MCF 10A (cell line): Measurements from ENCODE around the gene FANCI. TPM values are rescaled to one million over a fixed set of nuclear protein-coding genes. Genes with fewer than 3 reads are reported as not detected.

ENCODE experiments used
- BruUV-seq: library from RNA; stranded (reverse); fragments of 400-500 nt; replicated peaks from 2 replicates; lab custom pipeline; 2021; lab: Mats Ljungman, UMichigan
- CTCF ChIA-PET: fragments of 300-600 bp; sonication (Branson Sonifier 250); formaldehyde crosslinking; extraction: SDS; loops from one replicate; lab custom pipeline; 2021; ENCODE audit warnings: antibody characterized with exemption, inconsistent platforms; lab: Yijun Ruan, JAX
- POLR2A ChIA-PET: fragments of 300-600, 350-650 bp; sonication (Branson Sonifier 250); formaldehyde crosslinking; extraction: SDS; loops from one replicate; lab custom pipeline; 2020; ENCODE audit warnings: antibody characterized with exemption, inconsistent platforms; lab: Yijun Ruan, JAX
- DNase-seq: peaks from one replicate; pipeline ENCODE4 v3.0.0-alpha.2; 2018; ENCODE audit not compliant: unreplicated experiment
- H3K27ac Mint-ChIP-seq: one replicate; pipeline ENCODE4 v1.8.0; 2022; ENCODE audit warnings: mild to moderate bottlenecking, low read depth, mixed read lengths; ENCODE audit not compliant: unreplicated experiment
- H3K27me3 Mint-ChIP-seq: one replicate; pipeline ENCODE4 v1.8.0; 2022; ENCODE audit warnings: mixed read lengths; ENCODE audit not compliant: insufficient read depth, unreplicated experiment
- H3K36me3 Mint-ChIP-seq: one replicate; pipeline ENCODE4 v1.8.0; 2022; ENCODE audit warnings: mild to moderate bottlenecking, moderate library complexity, mixed read lengths; ENCODE audit not compliant: insufficient read depth, unreplicated experiment
- H3K4me1 Mint-ChIP-seq: one replicate; pipeline ENCODE4 v1.8.0; 2022; ENCODE audit warnings: mixed read lengths; ENCODE audit not compliant: insufficient read depth, unreplicated experiment
- H3K4me3 Mint-ChIP-seq: one replicate; pipeline ENCODE4 v1.8.0; 2022; ENCODE audit warnings: mild to moderate bottlenecking, moderate library complexity, mixed read lengths; ENCODE audit not compliant: unreplicated experiment
- H3K9me3 Mint-ChIP-seq: one replicate; pipeline ENCODE4 v1.8.0; 2022; ENCODE audit warnings: mixed read lengths; ENCODE audit not compliant: unreplicated experiment
- intact Hi-C: fragments of 100-400 bp; cut with micrococcal nuclease; formaldehyde crosslinking; loops from 2 replicates; pipeline ENCODE4 v1.14.1; 2022
- total RNA-seq: library from RNA; stranded (reverse); gene quantifications from 2 replicates; pipeline ENCODE4 v1.2.3, GENCODE V29; 2022
- TF ChIP-seq, protein P1 (sequence below): fragments of 200-600 bp; IDR thresholded peaks from one replicate; pipeline ENCODE4 v1.8.0; 2022; ENCODE audit warnings: antibody characterized with exemption, mild to moderate bottlenecking; ENCODE audit not compliant: unreplicated experiment

Gene FANCI
- total RNA-seq, 1 experiment from 2014 or later: 34.0 TPM

DNA sequence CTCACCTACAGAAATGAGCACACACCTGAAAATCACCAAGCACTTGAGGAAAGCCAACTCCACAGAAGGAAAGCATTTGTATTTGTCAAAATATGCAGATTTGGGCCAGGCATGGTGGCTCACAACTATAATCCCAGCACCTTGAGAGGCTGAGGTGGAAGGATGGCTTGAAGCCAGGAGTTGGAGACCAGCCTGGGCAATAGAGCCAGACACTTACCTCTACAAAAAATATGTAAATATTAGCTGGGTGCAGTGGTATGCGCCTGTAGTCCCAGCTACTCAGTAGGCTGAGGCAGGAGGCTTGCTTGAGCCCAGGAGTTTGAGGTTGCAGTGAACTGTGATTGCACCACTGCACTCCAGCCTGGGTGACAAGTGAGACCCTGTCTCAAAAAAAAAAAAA is 34.7 kb upstream of the FANCI start:
- intact Hi-C loops: no loop called here
- POLR2A ChIA-PET: no interaction called here
- Mint-ChIP-seq H3K4me3 (no peak overlapping the region), H3K9me3 (no peaks in the 10 kb centered on the region), H3K27ac (no peak overlapping the region), H3K4me1 (no peaks in the 10 kb centered on the region), H3K36me3 (no peaks in the 10 kb centered on the region), H3K27me3 (no peaks in the 10 kb centered on the region)
- BruUV-seq: no TSS peak
- CTCF ChIA-PET: interaction anchor here (0.7 to 2.3 kb wide), 5 partner anchors 25 to 263 kb away, joined by 4 to 11 read pairs (median 4); no protein-coding TSS in a partner anchor
- DNase-seq: no peak
- TF ChIP-seq, protein P1, sequence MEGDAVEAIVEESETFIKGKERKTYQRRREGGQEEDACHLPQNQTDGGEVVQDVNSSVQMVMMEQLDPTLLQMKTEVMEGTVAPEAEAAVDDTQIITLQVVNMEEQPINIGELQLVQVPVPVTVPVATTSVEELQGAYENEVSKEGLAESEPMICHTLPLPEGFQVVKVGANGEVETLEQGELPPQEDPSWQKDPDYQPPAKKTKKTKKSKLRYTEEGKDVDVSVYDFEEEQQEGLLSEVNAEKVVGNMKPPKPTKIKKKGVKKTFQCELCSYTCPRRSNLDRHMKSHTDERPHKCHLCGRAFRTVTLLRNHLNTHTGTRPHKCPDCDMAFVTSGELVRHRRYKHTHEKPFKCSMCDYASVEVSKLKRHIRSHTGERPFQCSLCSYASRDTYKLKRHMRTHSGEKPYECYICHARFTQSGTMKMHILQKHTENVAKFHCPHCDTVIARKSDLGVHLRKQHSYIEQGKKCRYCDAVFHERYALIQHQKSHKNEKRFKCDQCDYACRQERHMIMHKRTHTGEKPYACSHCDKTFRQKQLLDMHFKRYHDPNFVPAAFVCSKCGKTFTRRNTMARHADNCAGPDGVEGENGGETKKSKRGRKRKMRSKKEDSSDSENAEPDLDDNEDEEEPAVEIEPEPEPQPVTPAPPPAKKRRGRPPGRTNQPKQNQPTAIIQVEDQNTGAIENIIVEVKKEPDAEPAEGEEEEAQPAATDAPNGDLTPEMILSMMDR: no peak

DNA sequence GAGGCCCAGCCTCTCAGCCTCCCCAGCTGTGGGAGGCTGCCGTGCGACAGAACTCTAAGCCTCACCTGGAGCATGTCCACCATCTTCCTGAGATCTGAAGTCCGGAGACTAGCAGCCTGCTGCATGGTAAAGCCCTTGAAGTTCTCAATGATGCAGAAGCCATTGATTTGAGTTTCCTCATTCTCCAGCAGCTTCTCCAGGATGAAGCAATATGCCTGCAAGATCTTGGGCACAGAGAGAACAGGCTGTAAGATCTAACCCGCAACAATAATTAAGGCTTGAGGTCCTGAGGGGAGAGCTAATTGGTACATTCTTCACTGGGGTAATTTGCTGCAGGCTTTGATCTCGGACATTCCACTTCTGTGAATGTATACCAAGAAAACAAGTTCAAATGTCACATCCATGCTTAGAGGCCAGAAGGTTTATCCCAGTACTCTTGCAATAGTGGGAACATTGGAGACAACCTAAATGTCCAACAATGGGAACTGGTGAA is 32.1 kb upstream of the FANCI start:
- Mint-ChIP-seq H3K4me1 (no peaks in the 10 kb centered on the region), H3K9me3 (no peaks in the 10 kb centered on the region), H3K27ac (no peak overlapping the region), H3K36me3 (no peaks in the 10 kb centered on the region), H3K27me3 (no peaks in the 10 kb centered on the region), H3K4me3 (no peak overlapping the region)
- CTCF ChIA-PET: interaction anchor here (0.6 to 0.9 kb wide), 2 partner anchors 137 to 147 kb away, joined by 3 to 7 read pairs; no protein-coding TSS in a partner anchor
- DNase-seq: no peak
- intact Hi-C loops: no loop called here
- TF ChIP-seq, protein P1: no peak
- POLR2A ChIA-PET: no interaction called here
- BruUV-seq: no TSS peak

DNA sequence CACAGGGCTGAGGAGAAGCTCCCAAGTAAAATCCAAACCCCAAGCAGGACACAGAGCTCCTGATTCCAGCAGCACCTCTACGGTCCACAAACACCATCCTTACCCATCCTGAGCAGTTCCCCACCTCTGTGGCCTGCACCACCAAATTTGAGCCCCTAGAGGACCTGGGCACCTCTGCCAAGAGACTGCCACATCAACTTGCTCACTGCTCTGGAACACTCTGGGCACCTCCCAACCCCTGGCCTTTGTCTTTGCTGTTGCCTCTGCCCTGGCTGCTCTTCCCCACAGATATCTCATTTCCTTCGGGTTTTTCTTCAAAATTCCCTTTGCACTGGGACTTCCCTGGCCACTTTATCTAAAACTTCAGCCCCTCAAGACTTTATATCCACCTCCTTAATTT is 28.2 kb upstream of the FANCI start:
- ChIA-PET CTCF (interaction anchor here (0.5 to 7.3 kb wide), 4 partner anchors 10 to 328 kb away, joined by 3 to 63 read pairs (median 4); no protein-coding TSS in a partner anchor), POLR2A (no interaction called here)
- DNase-seq: no peak
- H3K27ac Mint-ChIP-seq: no peak overlapping the region
- H3K27me3 Mint-ChIP-seq: no peaks in the 10 kb centered on the region
- H3K9me3 Mint-ChIP-seq: no peaks in the 10 kb centered on the region
- no peak overlapping the region for H3K4me3 Mint-ChIP-seq
- no peaks in the 10 kb centered on the region for H3K36me3 Mint-ChIP-seq
- BruUV-seq: no TSS peak
- TF ChIP-seq, protein P1: no peak
- intact Hi-C loops: no loop called here
- no peaks in the 10 kb centered on the region for H3K4me1 Mint-ChIP-seq

DNA sequence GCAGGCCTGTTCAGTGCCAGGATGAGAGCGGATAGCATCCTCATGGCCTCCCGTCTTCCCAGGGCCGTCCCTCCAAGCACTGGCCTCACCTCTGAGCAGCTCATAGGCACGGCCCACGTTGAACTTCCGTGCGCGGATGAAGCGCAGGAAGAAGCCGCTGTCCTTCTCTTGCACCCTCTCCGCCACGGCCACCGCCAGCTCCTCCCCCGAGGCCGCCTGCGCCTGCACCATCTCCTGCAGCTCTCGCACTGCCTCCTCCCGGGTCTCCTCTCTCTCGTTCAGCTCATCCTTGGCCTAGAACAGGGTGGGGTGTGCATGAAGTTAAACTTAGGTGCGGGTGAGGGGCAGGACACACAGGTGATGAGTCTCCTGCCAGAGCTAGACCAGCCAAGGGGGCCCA is 26.7 kb upstream of the FANCI start:
- no peaks in the 10 kb centered on the region for H3K4me1 Mint-ChIP-seq
- ChIA-PET POLR2A (interaction anchor here (1.2 kb wide), 1 partner anchor 28 kb away, joined by 3 read pairs; no protein-coding TSS in a partner anchor), CTCF (interaction anchor here (1.0 to 7.3 kb wide), 2 partner anchors 11 to 39 kb away, joined by 5 to 63 read pairs; no protein-coding TSS in a partner anchor)
- no peaks in the 10 kb centered on the region for H3K27me3 Mint-ChIP-seq
- no TSS peak for BruUV-seq
- TF ChIP-seq, protein P1: no peak
- intact Hi-C loops: no loop called here
- H3K4me3 Mint-ChIP-seq: no peak overlapping the region
- H3K27ac Mint-ChIP-seq: no peak overlapping the region
- no peaks in the 10 kb centered on the region for H3K36me3 Mint-ChIP-seq
- H3K9me3 Mint-ChIP-seq: no peaks in the 10 kb centered on the region
- no peak for DNase-seq
